ENCODE data around the gene SNX30. TPM values are rescaled to one million over a fixed set of nuclear protein-coding genes. Genes with fewer than 3 reads are reported as not detected.

SNX30 gene
- total RNA-seq, 1 experiment from 2014 or later = 24.8 TPM

- Histone ChIP-seq H3K9me3 (replicated peaks) (no peaks in the 10 kb centered on the region), H3K27ac (no peak overlapping the region), H3K36me3 (no peaks in the 10 kb centered on the region), H3K27me3 (no peaks in the 10 kb centered on the region), H3K4me1 (no peaks in the 10 kb centered on the region; the same call in 1 of the 2 replicates), H3K4me3 (no peak overlapping the region)
- no peak for DNase-seq
Observed at GRCh38 chr9:112898872-112899311, 148.3 kb downstream of the SNX30 start.

GRCh38 chr9:112900488-112900887 is 149.9 kb downstream of the SNX30 start:
- Histone ChIP-seq H3K36me3 (no peaks in the 10 kb centered on the region), H3K9me3 (replicated peaks) (no peaks in the 10 kb centered on the region), H3K27me3 (no peaks in the 10 kb centered on the region), H3K4me3 (no peak overlapping the region), H3K27ac (no peak overlapping the region), H3K4me1 (no peaks in the 10 kb centered on the region; the same call in 1 of the 2 replicates)
- DNase-seq = no peak

- Histone ChIP-seq H3K27me3 (no peaks in the 10 kb centered on the region), H3K36me3 (no peaks in the 10 kb centered on the region), H3K4me1 (no peaks in the 10 kb centered on the region; the same call in 1 of the 2 replicates), H3K4me3 (no peak overlapping the region), H3K27ac (no peak overlapping the region), H3K9me3 (replicated peaks) (no peaks in the 10 kb centered on the region)
- DNase-seq = no peak
Observed at GRCh38 chr9:112900901-112901300, 150.3 kb downstream of the SNX30 start.

- Histone ChIP-seq H3K27ac (no peak overlapping the region), H3K36me3 (no peaks in the 10 kb centered on the region), H3K27me3 (no peaks in the 10 kb centered on the region), H3K9me3 (replicated peaks) (0 out of 2 replicates have a peak, but pooled peaks cover 5% of the 10 kb centered on the region), H3K4me1 (no peaks in the 10 kb centered on the region; the same call in 1 of the 2 replicates), H3K4me3 (no peak overlapping the region)
- no peak for DNase-seq
Observed at GRCh38 chr9:112905084-112905483, 154.5 kb downstream of the SNX30 start.

GRCh38 chr9:112911736-112912135 is 161.2 kb downstream of the SNX30 start:
- no peaks in the 10 kb centered on the region for H3K36me3 ChIP-seq
- no peak overlapping the region for H3K4me3 ChIP-seq
- H3K4me1 ChIP-seq = no peaks in the 10 kb centered on the region
- H3K27me3 ChIP-seq = no peaks in the 10 kb centered on the region
- no peak for DNase-seq
- H3K27ac ChIP-seq = no peak overlapping the region
- H3K9me3 ChIP-seq (replicated peaks) = 0 out of 2 replicates have a peak, but pooled peaks cover 5% of the 10 kb centered on the region

GRCh38 chr9:112912636-112913035 is 162.1 kb downstream of the SNX30 start:
- no peak for DNase-seq
- no peaks in the 10 kb centered on the region for H3K27me3 ChIP-seq
- H3K36me3 ChIP-seq = no peaks in the 10 kb centered on the region
- no peak overlapping the region for H3K27ac ChIP-seq
- 0 out of 2 replicates have a peak, but pooled peaks cover 5% of the 10 kb centered on the region for H3K9me3 ChIP-seq (replicated peaks)
- H3K4me1 ChIP-seq = no peaks in the 10 kb centered on the region
- no peak overlapping the region for H3K4me3 ChIP-seq

GRCh38 chr9:112913326-112913725 is 162.8 kb downstream of the SNX30 start:
- H3K27ac ChIP-seq = no peak overlapping the region
- no peaks in the 10 kb centered on the region for H3K36me3 ChIP-seq
- H3K4me3 ChIP-seq = no peak overlapping the region
- H3K27me3 ChIP-seq = no peaks in the 10 kb centered on the region
- 0 out of 2 replicates have a peak, but pooled peaks cover 1% of the 10 kb centered on the region for H3K9me3 ChIP-seq (replicated peaks)
- no peak for DNase-seq
- H3K4me1 ChIP-seq = no peaks in the 10 kb centered on the region

- Histone ChIP-seq H3K9me3 (replicated peaks) (no peaks in the 10 kb centered on the region), H3K27ac (no peak overlapping the region), H3K27me3 (no peaks in the 10 kb centered on the region), H3K4me3 (no peak overlapping the region), H3K4me1 (no peaks in the 10 kb centered on the region), H3K36me3 (no peaks in the 10 kb centered on the region)
- peak; percentile 11 to 28 for DNase-seq
Observed at GRCh38 chr9:112914524-112914923, 164.0 kb downstream of the SNX30 start.

- H3K36me3 ChIP-seq = no peaks in the 10 kb centered on the region
- no peaks in the 10 kb centered on the region for H3K9me3 ChIP-seq (replicated peaks)
- no peak overlapping the region for H3K4me3 ChIP-seq
- H3K27ac ChIP-seq = no peak overlapping the region
- no peak for DNase-seq
- H3K4me1 ChIP-seq = no peaks in the 10 kb centered on the region
- no peaks in the 10 kb centered on the region for H3K27me3 ChIP-seq
Observed at GRCh38 chr9:112917047-112917986, 166.8 kb downstream of the SNX30 start.

- no peaks in the 10 kb centered on the region for H3K4me1 ChIP-seq
- H3K9me3 ChIP-seq (replicated peaks) = no peaks in the 10 kb centered on the region
- H3K27me3 ChIP-seq = no peaks in the 10 kb centered on the region
- DNase-seq = no peak
- no peak overlapping the region for H3K27ac ChIP-seq
- H3K36me3 ChIP-seq = no peaks in the 10 kb centered on the region
- no peak overlapping the region for H3K4me3 ChIP-seq
Observed at GRCh38 chr9:112917987-112918362, 167.4 kb downstream of the SNX30 start.

- Histone ChIP-seq H3K36me3 (no peaks in the 10 kb centered on the region), H3K9me3 (replicated peaks) (no peaks in the 10 kb centered on the region), H3K4me3 (no peak overlapping the region), H3K4me1 (no peaks in the 10 kb centered on the region), H3K27me3 (no peaks in the 10 kb centered on the region), H3K27ac (no peak overlapping the region)
- DNase-seq = peak; percentile 9 to 47
Observed at GRCh38 chr9:112921549-112921948, 171.0 kb downstream of the SNX30 start.

Other genes with a start within 250 kb of the SNX30 start
- gene INIP, start 32.6 kb upstream of the SNX30 start, total RNA-seq (2014; rRNA removed; shearing (Covaris generic)) = 36.4 and 43.8 TPM in 2 replicates
- not detected in 2 replicates for gene SLC46A2, start 140.1 kb downstream of the SNX30 start, total RNA-seq (2014; rRNA removed; shearing (Covaris generic))